HepG2 (cell line): ENCODE measurements around the gene RNF125. TPM values are rescaled to one million over a fixed set of nuclear protein-coding genes. Genes with fewer than 3 reads are reported as not detected.

Experiments
- ATAC-seq: fragments of 200-7000 bp; cut with Tn5 transposase; 3 replicates; pipeline ENCODE4 v1.9.1; 2020; ENCODE audit warnings: mild to moderate bottlenecking, moderate library complexity
- BruUV-seq: library from RNA; stranded (reverse); fragments of 400-500 nt; replicated peaks from 2 replicates; lab custom pipeline; 2021; lab: Mats Ljungman, UMichigan
- CTCF ChIA-PET: fragments of 300-600 bp; formaldehyde crosslinking; extraction: SDS; loops from one replicate; lab custom pipeline; 2021; ENCODE audit warnings: low total read pairs, inconsistent platforms, low intra/inter-chr PET ratio; lab: Yijun Ruan, JAX
- POLR2A ChIA-PET: fragments of 350-600 bp; sonication (Branson Sonifier 250); formaldehyde crosslinking; loops from one replicate; lab custom pipeline; 2020; ENCODE audit warnings: antibody characterized with exemption, inconsistent platforms; lab: Yijun Ruan, JAX
- DNase-seq: peaks from one replicate; pipeline ENCODE4 v3.0.0-alpha.2; 2015; ENCODE audit warnings: low spot score
- FAIRE-seq: peaks from 3 replicates; lab custom pipeline; 2011; peaks lifted over from hg19 to GRCh38; lab: Jason Lieb, UNC
- H2AFZ ChIP-seq: one replicate; pipeline ENCODE4 v1.6.1; 2011; ENCODE audit warnings: low read length, inconsistent platforms
- H3K27ac ChIP-seq: fragments of 300-600 bp; 3 replicates; pipeline ENCODE4 v1.8.0; 2011; ENCODE audit warnings: mixed run types, mild to moderate bottlenecking, mixed read lengths, low read length, inconsistent platforms; ENCODE audit not compliant: insufficient read depth; ENCODE audit errors: extremely low read length
- H3K27me3 ChIP-seq, 2 experiments: fragments of 200-600 bp in 1 of 2; 2 replicates in 1 of 2; 3 replicates in 1 of 2; pipeline versions ENCODE4 v1.6.0 to v1.8.0; 2011; ENCODE audit warnings: low read length in 2 of 2, mild to moderate bottlenecking in 2 of 2, moderate library complexity in 2 of 2, inconsistent platforms in 1 of 2; ENCODE audit not compliant: insufficient read depth in 2 of 2, control insufficient read depth in 1 of 2
- H3K36me3 ChIP-seq, 2 experiments: fragments of 200-600 bp in 1 of 2; replicated peaks in 1 of 2; 2 replicates in 1 of 2; 3 replicates in 1 of 2; pipeline versions ENCODE4 v1.5.1 to v1.8.0; 2011; ENCODE audit warnings: low read length in 2 of 2, inconsistent platforms in 1 of 2; ENCODE audit not compliant: insufficient read depth in 2 of 2, control insufficient read depth in 1 of 2
- H3K4me1 ChIP-seq: 2 replicates; pipeline ENCODE4 v1.5.1; 2012; ENCODE audit warnings: low read length, inconsistent platforms; ENCODE audit not compliant: insufficient read depth
- H3K4me2 ChIP-seq: 2 replicates; pipeline ENCODE4 v1.6.0; 2011; ENCODE audit warnings: low read depth, low read length, inconsistent platforms
- H3K4me3 ChIP-seq, 3 experiments: fragments of 200-600 bp in 1 of 3; sonication (generic), shearing (Covaris generic) in 1 of 3; replicated peaks in 1 of 3; 2 replicates each; pipeline ENCODE4 v1.5.1; 2011 to 2016; ENCODE audit warnings: low read length in 3 of 3, inconsistent platforms in 2 of 3, low read depth in 2 of 3, mild to moderate bottlenecking in 2 of 3, control low read depth in 1 of 3, mixed read lengths in 1 of 3; ENCODE audit not compliant: insufficient read depth in 1 of 3
- H3K79me2 ChIP-seq: one replicate; pipeline ENCODE4 v1.6.1; 2011; ENCODE audit warnings: low read length, inconsistent platforms; ENCODE audit not compliant: insufficient read depth
- H3K9ac ChIP-seq: 2 replicates; pipeline ENCODE4 v1.6.0; 2011; ENCODE audit warnings: mild to moderate bottlenecking, low read depth, low read length, inconsistent platforms; ENCODE audit not compliant: insufficient read depth
- H3K9me3 ChIP-seq: 2 replicates; pipeline ENCODE4 v1.5.1; 2012; ENCODE audit warnings: mild to moderate bottlenecking, low read length
- H4K20me1 ChIP-seq: 2 replicates; pipeline ENCODE4 v1.6.0; 2011; ENCODE audit warnings: inconsistent platforms, mild to moderate bottlenecking, low read length, moderate library complexity; ENCODE audit not compliant: insufficient read depth
- HMG20A ChIP-seq: IDR thresholded peaks from 2 replicates; pipeline ENCODE4 v1.6.1; 2016; ENCODE audit warnings: borderline replicate concordance
- HMG20B ChIP-seq: conservative IDR thresholded peaks from 2 replicates; pipeline ENCODE4 v1.6.1; 2016; ENCODE audit warnings: missing genetic modification reagents, missing compliant biosample characterization
- MEIS2 ChIP-seq: sonication (generic); formaldehyde crosslinking; IDR thresholded peaks from 2 replicates; pipeline ENCODE4 v1.9.0; 2021; ENCODE audit warnings: mild to moderate bottlenecking, missing genetic modification reagents
- MIXL1 ChIP-seq: IDR thresholded peaks from 2 replicates; pipeline ENCODE4 v1.6.1; 2016
- PAX8 ChIP-seq: sonication (generic); formaldehyde crosslinking; IDR thresholded peaks from 2 replicates; pipeline ENCODE4 v1.8.0; 2022; ENCODE audit warnings: mild to moderate bottlenecking, missing genetic modification reagents, borderline replicate concordance
- PRPF4 ChIP-seq: fragments of 200-400 bp; formaldehyde crosslinking; IDR thresholded peaks from 2 replicates; pipeline ENCODE4 v1.6.1; 2016; ENCODE audit warnings: low read length, low read depth; ENCODE audit not compliant: poor library complexity, severe bottlenecking
- TBP ChIP-seq: sonication (generic); formaldehyde crosslinking; IDR thresholded peaks from 2 replicates; pipeline ENCODE4 v1.5.0; 2020; ENCODE audit warnings: missing genetic modification reagents
- ZNF282 ChIP-seq: fragments of 450-650 bp; IDR thresholded peaks from 2 replicates; pipeline ENCODE4 v1.6.1; 2018; ENCODE audit not compliant: partially characterized antibody
- ZNF3 ChIP-seq: IDR thresholded peaks from 2 replicates; pipeline ENCODE4 v1.7.0; 2017; ENCODE audit warnings: inconsistent platforms
- ZNF543 ChIP-seq: sonication (generic); formaldehyde crosslinking; IDR thresholded peaks from 2 replicates; pipeline ENCODE4 v1.4.0; 2020; ENCODE audit warnings: mild to moderate bottlenecking, missing genetic modification reagents
- WGBS: methylation state at CpG from one replicate; pipeline ENCODE4 v1.1.6; 2017; ENCODE audit warnings: low lambda C conversion rate; 5-methylcytosine and 5-hydroxymethylcytosine counted together
- in situ Hi-C: cut with HindIII; loops from 2 replicates; pipeline ENCODE4 v1.10.0; 2017; ENCODE audit warnings: low pct_unique_long_range_greater_than_20kb; ENCODE audit not compliant: extremely low pct_ligation_motif_present
- intact Hi-C: fragments of 100-400 bp; cut with micrococcal nuclease; formaldehyde crosslinking; loops from one replicate; pipeline ENCODE4 v1.10.0; 2022; ENCODE audit not compliant: unreplicated experiment
- polyA plus RNA-seq, 8 experiments: library from polyadenylated mRNA; depleted of rRNA in 3 of 8; stranded (reverse) in 7 of 8; unstranded in 1 of 8; fragments of >200 nt; fragmentation: Illumina TruSeq in 4 of 8; extraction: Trizol in 4 of 8; gene quantifications; 2 replicates each; pipeline versions ENCODE4 v1.2.1 to v1.2.3, GENCODE V29; 2011 to 2016; ENCODE audit warnings: low read depth in 4 of 8, missing spikeins in 1 of 8, mixed read lengths in 1 of 8; ENCODE audit not compliant: insufficient read depth in 1 of 8
- total RNA-seq, 5 experiments: library from RNA; depleted of rRNA; stranded (reverse); fragments of >200 nt; fragmentation: Illumina TruSeq; extraction: Trizol; gene quantifications; 2 replicates each; pipeline ENCODE4 v1.2.3, GENCODE V29; 2016; ENCODE audit warnings: low read depth in 1 of 5
- TF ChIP-seq, protein P1 (sequence below): sonication (generic); formaldehyde crosslinking; IDR thresholded peaks from 2 replicates; pipeline ENCODE4 v1.4.0; 2020; ENCODE audit warnings: missing genetic modification reagents
- TF ChIP-seq, protein P2 (sequence below), 2 experiments: fragments of 450-650 bp in 1 of 2; sonication (generic) in 1 of 2; formaldehyde crosslinking; IDR thresholded peaks; 2 replicates each; pipeline versions ENCODE4 v1.5.0 to v1.8.0; 2020 to 2022; ENCODE audit warnings: mild to moderate bottlenecking in 1 of 2, missing genetic modification reagents in 1 of 2
- TF ChIP-seq, protein P3 (sequence below): sonication (generic); formaldehyde crosslinking; IDR thresholded peaks from 2 replicates; pipeline ENCODE4 v1.4.0; 2020; ENCODE audit warnings: missing genetic modification reagents

The RNF125 gene
- total and polyA plus RNA-seq, 2 of the 13 experiments (the other 11 are each of a cell fraction or from before 2014, with no cell fraction given) = 0.58 to 1.8 TPM

DNA sequence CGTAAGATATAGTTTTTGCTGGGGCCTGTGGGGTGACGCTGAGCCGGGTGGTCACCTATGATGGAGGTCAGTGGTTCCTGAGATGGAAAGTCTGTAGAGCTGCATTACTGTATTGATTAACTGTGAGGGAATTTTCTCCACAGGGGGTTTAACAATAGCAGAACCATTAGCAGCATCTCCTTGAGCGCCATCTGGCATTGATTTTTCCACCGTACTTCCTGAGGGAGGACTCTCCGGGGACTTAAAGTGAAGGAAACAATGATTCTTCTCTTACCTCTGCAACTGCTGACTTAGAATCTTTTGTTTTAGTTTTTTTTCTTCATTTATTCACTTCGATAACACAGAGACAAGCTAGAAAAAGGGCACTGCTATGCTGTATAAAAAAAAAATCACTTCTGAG is 22.6 kb upstream of the RNF125 start:
- Histone ChIP-seq H3K4me1 (no peaks in the 10 kb centered on the region), H3K27ac (no peak overlapping the region), H3K9me3 (no peaks in the 10 kb centered on the region), H3K4me3 (no peak overlapping the region), H2AFZ (no peak overlapping the region), H3K4me2 (no peak overlapping the region), H3K79me2 (no peaks in the 10 kb centered on the region), H3K36me3 (no peaks in the 10 kb centered on the region), H3K27me3 (peaks cover 2 to 5% of the 10 kb centered on the region in 2 experiments; a peak in 2 of 5 replicates), H4K20me1 (no peaks in the 10 kb centered on the region), H3K9ac (no peak overlapping the region)
- in situ Hi-C loops = no loop called here
- CTCF ChIA-PET = no interaction called here
- intact Hi-C loops = no loop called here
- DNase-seq (no peak), FAIRE-seq (no peak), ATAC-seq (no peak)
- BruUV-seq = no TSS peak
- TF ChIP-seq HMG20B (CRISPR knock-in tag) (no peak), HMG20A (no peak), MIXL1 (CRISPR knock-in tag) (no peak), PRPF4 (no peak), ZNF3 (no peak), ZNF282 (no peak), MEIS2 (no peak), ZNF543 (CRISPR knock-in tag) (no peak), PAX8 (no peak), TBP (no peak)
- TF ChIP-seq, protein P1, sequence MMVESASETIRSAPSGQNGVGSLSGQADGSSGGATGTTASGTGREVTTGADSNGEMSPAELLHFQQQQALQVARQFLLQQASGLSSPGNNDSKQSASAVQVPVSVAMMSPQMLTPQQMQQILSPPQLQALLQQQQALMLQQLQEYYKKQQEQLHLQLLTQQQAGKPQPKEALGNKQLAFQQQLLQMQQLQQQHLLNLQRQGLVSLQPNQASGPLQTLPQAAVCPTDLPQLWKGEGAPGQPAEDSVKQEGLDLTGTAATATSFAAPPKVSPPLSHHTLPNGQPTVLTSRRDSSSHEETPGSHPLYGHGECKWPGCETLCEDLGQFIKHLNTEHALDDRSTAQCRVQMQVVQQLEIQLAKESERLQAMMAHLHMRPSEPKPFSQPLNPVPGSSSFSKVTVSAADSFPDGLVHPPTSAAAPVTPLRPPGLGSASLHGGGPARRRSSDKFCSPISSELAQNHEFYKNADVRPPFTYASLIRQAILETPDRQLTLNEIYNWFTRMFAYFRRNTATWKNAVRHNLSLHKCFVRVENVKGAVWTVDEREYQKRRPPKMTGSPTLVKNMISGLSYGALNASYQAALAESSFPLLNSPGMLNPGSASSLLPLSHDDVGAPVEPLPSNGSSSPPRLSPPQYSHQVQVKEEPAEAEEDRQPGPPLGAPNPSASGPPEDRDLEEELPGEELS (CRISPR knock-in tag) = no peak
- TF ChIP-seq, protein P2, sequence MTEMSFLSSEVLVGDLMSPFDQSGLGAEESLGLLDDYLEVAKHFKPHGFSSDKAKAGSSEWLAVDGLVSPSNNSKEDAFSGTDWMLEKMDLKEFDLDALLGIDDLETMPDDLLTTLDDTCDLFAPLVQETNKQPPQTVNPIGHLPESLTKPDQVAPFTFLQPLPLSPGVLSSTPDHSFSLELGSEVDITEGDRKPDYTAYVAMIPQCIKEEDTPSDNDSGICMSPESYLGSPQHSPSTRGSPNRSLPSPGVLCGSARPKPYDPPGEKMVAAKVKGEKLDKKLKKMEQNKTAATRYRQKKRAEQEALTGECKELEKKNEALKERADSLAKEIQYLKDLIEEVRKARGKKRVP (CRISPR knock-in tag; IDR thresholded peaks at IDR 0.05) = no peak
- TF ChIP-seq, protein P3, sequence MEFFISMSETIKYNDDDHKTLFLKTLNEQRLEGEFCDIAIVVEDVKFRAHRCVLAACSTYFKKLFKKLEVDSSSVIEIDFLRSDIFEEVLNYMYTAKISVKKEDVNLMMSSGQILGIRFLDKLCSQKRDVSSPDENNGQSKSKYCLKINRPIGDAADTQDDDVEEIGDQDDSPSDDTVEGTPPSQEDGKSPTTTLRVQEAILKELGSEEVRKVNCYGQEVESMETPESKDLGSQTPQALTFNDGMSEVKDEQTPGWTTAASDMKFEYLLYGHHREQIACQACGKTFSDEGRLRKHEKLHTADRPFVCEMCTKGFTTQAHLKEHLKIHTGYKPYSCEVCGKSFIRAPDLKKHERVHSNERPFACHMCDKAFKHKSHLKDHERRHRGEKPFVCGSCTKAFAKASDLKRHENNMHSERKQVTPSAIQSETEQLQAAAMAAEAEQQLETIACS (CRISPR knock-in tag) = no peak
- 60% methylated on average over 7 of the region's 7 CpGs for WGBS
- POLR2A ChIA-PET = no interaction called here
